GM21786 (cell line): Measurements from ENCODE around the gene DYRK1A.

Source experiments
- ATAC-seq: cut with Tn5 transposase; IDR thresholded peaks from one replicate; pipeline ENCODE4 v1.9.1; 2021; ENCODE audit not compliant: unreplicated experiment

DYRK1A gene

GRCh38 chr21:37447288-37447936 lies 80.8 kb downstream of the DYRK1A start:
- ATAC-seq: no peak

- no peak for ATAC-seq
These were observed 82.8 kb downstream of the DYRK1A start for GRCh38 chr21:37449302-37449937.

- no peak for ATAC-seq
These were observed 83.9 kb downstream of the DYRK1A start for GRCh38 chr21:37450445-37450941.

GRCh38 chr21:37451446-37451845 lies 84.9 kb downstream of the DYRK1A start:
- ATAC-seq: no peak

- ATAC-seq: no peak
These were observed 85.7 kb downstream of the DYRK1A start for GRCh38 chr21:37452227-37452626.

- no peak for ATAC-seq
These were observed 86.8 kb downstream of the DYRK1A start for GRCh38 chr21:37453350-37453749.

- ATAC-seq: no peak
These were observed 88.4 kb downstream of the DYRK1A start for GRCh38 chr21:37454869-37455503.

GRCh38 chr21:37455504-37455911 lies 88.9 kb downstream of the DYRK1A start:
- no peak for ATAC-seq

GRCh38 chr21:37458669-37459276 lies 92.2 kb downstream of the DYRK1A start:
- no peak for ATAC-seq

GRCh38 chr21:37459575-37459974 lies 93.0 kb downstream of the DYRK1A start:
- no peak for ATAC-seq

- ATAC-seq: no peak
These were observed 93.6 kb downstream of the DYRK1A start for GRCh38 chr21:37460196-37460595.

- no peak for ATAC-seq
These were observed 94.9 kb downstream of the DYRK1A start for GRCh38 chr21:37461479-37461878.

GRCh38 chr21:37462087-37462861 lies 95.7 kb downstream of the DYRK1A start:
- ATAC-seq: no peak

GRCh38 chr21:37463083-37463801 lies 96.7 kb downstream of the DYRK1A start:
- ATAC-seq: no peak

- ATAC-seq: no peak
These were observed 100.5 kb downstream of the DYRK1A start for GRCh38 chr21:37467082-37467481.

- ATAC-seq: no peak
These were observed 102.3 kb downstream of the DYRK1A start for GRCh38 chr21:37468909-37469308.

GRCh38 chr21:37469441-37469840 lies 102.9 kb downstream of the DYRK1A start:
- ATAC-seq: no peak

GRCh38 chr21:37472581-37472980 lies 106.0 kb downstream of the DYRK1A start:
- no peak for ATAC-seq

GRCh38 chr21:37473491-37473890 lies 106.9 kb downstream of the DYRK1A start:
- ATAC-seq: no peak

GRCh38 chr21:37474342-37474741 lies 107.8 kb downstream of the DYRK1A start:
- no peak for ATAC-seq
